Right lung (tissue), 5 donors: ENCODE results near the gene CCNYL1. TPM values are rescaled to one million over a fixed set of nuclear protein-coding genes. Genes with fewer than 3 reads are reported as not detected.

Source experiments
- DNase-seq, 2 donors: peaks; one replicate each; pipeline ENCODE4 v3.0.0-alpha.2; 2013
- polyA plus RNA-seq, 5 donors: library from polyadenylated mRNA; unstranded; fragments of 120-200 nt; gene quantifications; one replicate each; pipeline versions ENCODE4 v1.2.1 to v1.2.3, GENCODE V29; 2013; ENCODE audit warnings: inconsistent platforms in 1 of 5, low replicate concordance in 1 of 5; ENCODE audit not compliant: insufficient read length in 5 of 5, insufficient read depth in 1 of 5

CCNYL1 gene
- polyA plus RNA-seq, 5 donors, result 18.2 to 27.5 (median 25.0) TPM

- DNase-seq, result no peak
Measured at GRCh38 chr2:207787017-207787416, 75.6 kb downstream of the CCNYL1 start.

GRCh38 chr2:207787800-207788199 is 76.4 kb downstream of the CCNYL1 start:
- no peak for DNase-seq

GRCh38 chr2:207790898-207791297 is 79.5 kb downstream of the CCNYL1 start:
- no peak for DNase-seq

DNA sequence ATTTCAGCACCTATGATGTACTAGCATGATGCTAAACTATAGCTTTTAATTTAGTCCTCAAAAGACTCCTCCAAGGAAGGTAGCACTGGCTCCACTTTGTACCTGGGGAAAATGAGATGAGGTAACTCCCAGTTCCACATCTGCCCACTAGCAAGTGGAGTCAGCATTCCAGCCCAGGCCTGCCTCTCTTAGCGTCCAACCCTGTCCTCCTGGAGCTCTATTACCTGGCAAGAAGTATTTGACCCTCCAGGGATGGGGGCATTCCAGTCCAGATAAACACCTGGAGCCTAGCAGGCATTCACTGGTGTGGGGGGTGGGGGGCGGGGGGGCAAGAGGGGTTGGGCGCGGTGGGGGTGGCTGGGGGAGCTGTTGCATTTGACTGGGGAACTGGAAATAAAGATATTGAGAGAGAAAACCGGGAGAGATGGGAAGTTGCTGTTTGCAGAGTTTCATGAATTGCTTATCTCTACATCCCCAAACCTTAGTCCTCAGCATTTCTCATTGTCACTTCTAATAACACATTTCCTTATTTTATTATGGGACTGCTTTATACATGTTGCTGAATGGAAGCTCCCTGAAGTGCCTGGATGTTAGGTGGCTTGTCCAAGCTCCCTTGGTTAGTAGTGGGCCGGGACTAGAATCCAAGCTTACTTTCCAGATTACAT is 80.3 kb downstream of the CCNYL1 start:
- no peak for DNase-seq

DNA sequence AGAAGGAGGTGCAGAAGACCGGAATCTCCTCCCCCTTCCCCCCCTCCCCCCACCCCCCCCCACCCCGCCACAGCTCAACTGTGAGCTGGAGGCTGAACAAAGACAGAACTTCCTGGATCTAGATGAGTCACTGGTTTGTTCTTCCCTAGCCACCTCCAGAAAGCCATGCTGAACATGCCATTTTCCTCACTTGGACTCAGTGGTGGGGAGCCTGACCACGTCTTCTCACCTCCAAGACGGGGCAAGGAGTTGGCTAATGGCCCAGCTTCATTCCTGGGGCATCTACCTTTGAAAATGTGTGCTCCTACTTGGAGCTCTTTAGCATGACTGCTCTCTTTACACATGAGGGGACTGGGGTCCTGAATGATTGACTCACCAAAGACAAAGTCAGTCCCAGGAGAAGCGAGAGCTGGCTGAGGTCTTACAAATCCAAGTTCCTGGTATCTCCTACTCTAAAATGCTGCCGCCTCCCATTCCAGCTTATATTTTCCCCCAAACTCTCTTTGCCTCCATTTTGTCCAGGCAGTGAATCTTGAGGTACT is 80.9 kb downstream of the CCNYL1 start:
- DNase-seq, result no peak

- peak; percentile 61 to 69 for DNase-seq
Measured at GRCh38 chr2:207796585-207797350, 85.3 kb downstream of the CCNYL1 start.

GRCh38 chr2:207801259-207801658 is 89.8 kb downstream of the CCNYL1 start:
- DNase-seq, result no peak

DNA sequence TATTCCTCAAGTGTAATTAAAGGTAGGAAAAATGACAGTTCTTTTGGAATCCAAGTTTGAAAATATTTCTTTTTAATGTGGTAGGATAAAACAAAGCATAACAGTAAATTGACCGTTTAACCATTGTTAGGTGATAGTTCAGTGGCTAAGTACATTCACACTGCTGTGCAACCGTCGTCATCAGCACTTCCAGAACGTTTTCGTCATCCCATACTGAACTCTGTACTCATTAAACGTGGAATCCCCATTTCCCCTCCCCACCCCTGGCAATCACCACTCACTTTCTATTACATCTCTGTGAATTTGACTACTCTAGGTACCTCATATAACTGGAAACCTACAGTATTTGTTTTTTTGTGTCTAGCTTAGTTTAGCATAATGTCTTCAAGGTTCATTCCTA is 91.2 kb downstream of the CCNYL1 start:
- no peak for DNase-seq

Other genes with a start within 250 kb of the CCNYL1 start
- gene CREB1, start 181.7 kb upstream of the CCNYL1 start, polyA plus RNA-seq, result 10 to 100 TPM; 42.9 to 83.4 (median 76.0) TPM
- gene METTL21A, start 86.2 kb upstream of the CCNYL1 start, polyA plus RNA-seq, result 10 to 100 TPM; 28.1 to 37.2 (median 33.2) TPM
- 10 to 100 TPM in 4 of 5 donors, 1 to 10 TPM in 1; 9.6 to 17.9 (median 11.0) TPM for gene FZD5, start 58.3 kb downstream of the CCNYL1 start, polyA plus RNA-seq